GM12875 (cell line): Measurements from ENCODE around the gene ZCCHC24.

ENCODE experiments used
- H3K4me3 ChIP-seq: one replicate; pipeline ENCODE4 v1.5.1; 2011; ENCODE audit warnings: low read depth, low read length, control low read depth
- CTCF ChIP-seq: IDR thresholded peaks from 2 replicates; pipeline ENCODE4 v1.5.1; 2011; ENCODE audit warnings: low read depth, mild to moderate bottlenecking, control low read depth, inconsistent platforms, low read length, moderate library complexity, borderline replicate concordance; ENCODE audit not compliant: insufficient read depth

Gene ZCCHC24

DNA sequence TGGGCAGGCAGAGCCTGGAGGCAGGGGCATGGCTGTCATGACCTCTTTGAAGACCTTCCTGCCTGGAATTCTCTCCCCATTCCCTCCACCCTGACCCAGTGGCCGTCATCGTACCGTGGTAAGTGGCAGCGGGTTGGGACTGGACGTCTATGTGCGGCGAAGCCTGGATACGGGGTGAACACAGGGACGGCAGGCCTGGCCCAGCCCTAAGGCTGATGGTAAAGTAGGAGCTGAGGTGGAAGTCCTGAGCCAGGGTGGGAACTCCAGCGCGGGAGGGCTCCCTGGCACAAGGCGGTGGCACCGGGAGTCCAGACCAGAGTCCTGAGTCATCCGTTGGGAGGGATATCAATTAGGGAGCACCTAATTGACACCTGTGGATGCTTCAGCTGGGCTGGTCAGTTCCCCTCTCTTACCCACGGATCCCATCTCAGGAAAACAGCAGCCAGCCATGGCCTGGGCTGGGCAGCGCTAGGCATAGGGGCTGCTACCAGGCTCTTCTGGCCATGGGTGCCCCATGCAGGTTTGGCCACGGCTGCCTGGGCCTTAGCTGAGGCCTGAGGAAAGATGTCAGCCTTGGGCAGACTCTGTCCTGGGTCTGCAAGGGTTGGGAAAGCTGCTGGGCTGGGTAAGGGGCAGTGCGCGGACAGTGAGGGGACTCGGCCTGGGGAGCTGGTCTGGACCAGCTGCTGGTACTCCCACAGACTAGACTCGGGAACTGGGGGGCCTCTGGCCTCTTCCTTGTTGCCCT lies 94.8 kb downstream of the ZCCHC24 start:
- TF ChIP-seq CTCF: no peak
- H3K4me3 ChIP-seq: no peak overlapping the region

DNA sequence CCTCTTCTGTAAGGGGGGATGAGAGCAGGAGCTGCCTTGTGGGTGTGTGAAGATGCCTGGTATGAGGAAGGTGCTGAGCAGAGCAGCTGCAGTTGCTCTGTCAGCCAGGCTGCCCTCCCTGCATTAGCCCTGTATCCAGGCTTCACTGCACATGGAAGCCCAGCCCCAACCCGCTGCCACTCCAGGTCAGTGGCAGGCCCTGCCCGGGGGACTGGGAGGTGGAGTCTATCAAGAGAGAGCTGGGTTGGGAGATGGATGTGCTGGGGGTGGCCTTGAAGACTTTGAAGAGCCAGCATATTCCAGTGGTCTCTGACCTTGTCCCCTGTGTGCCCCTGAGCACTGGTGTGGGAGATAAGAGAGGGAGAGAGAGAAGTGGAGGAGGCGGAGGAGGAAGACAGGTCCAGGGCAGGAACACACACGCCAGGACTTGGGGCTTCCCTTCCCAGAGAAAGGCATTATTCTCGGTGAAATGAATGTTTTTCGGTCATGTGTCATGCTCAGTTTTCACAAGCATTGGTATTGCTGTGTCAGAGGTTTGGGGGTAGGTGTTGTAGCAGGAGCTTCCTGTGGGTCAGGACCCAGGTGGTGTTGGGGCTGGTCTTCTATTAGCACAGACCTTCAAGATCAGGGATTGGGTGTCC lies 95.5 kb downstream of the ZCCHC24 start:
- TF ChIP-seq CTCF: no peak
- H3K4me3 ChIP-seq: no peak overlapping the region

GRCh38 chr10:79349072-79349491 lies 96.3 kb downstream of the ZCCHC24 start:
- TF ChIP-seq CTCF: no peak
- peak overlapping the region; percentile 85 for H3K4me3 ChIP-seq

GRCh38 chr10:79348640-79348988 lies 96.8 kb downstream of the ZCCHC24 start:
- TF ChIP-seq CTCF: no peak
- peak overlapping the region; percentile 85 for H3K4me3 ChIP-seq

- peak overlapping the region; percentile 85 for H3K4me3 ChIP-seq
- TF ChIP-seq CTCF: no peak
These were observed 97.4 kb downstream of the ZCCHC24 start for GRCh38 chr10:79347894-79348639.

GRCh38 chr10:79347226-79347893 lies 98.1 kb downstream of the ZCCHC24 start, which contains the start of gene PPIF:
Gene PPIF, plus strand, starts transcription at chr10:79347469. Its CDS starts 80 bp downstream, at chr10:79347549.
- peak; percentile 97 for TF ChIP-seq CTCF
- H3K4me3 ChIP-seq: peak within 1 kb of the TSS; percentile 85
